GM18519 (cell line): Measurements from ENCODE around the gene C11orf86.
"Not testable (repeated sequence)": the region's sequence is repeated elsewhere in the genome, so short reads cannot be mapped to it uniquely, and the experiment has no call there.

Source experiments
- ATAC-seq: cut with Tn5 transposase; IDR thresholded peaks from one replicate; pipeline ENCODE4 v1.9.1; 2021; ENCODE audit warnings: mild to moderate bottlenecking, moderate library complexity; ENCODE audit not compliant: unreplicated experiment, low FRiP score

The C11orf86 gene

DNA sequence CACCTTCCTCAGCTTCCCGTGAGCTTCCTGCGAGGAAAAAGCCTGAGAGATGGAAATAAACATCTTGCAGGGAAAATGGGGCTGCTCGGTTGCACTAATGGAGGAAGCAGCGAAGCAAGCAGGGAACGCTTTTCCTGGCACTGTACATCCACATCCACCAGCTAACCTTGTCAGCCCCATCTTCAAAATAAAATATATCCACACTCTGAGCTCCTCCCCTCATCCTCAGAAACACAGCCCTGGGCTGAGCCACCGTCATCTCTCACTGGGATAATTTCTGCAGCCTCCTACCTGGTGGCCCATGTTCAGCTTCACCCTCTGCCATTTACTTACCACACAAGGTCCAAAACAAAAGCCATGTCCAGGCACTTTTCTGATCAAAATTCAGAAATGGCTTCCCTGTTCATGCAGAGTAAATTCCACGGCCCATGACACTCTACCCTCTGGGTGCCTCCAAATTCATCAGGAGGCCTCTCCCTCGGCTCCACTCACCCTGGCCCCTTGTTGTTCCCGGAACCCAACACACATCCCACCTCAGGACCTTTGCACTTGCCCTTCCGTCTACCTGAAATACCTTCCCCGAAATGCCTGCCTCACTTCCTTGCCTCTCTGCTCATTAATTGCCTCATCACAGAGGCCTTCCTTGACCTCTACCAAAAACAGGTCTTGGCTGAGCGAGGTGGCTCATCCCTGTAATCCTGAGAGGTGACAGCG lies 13.0 kb downstream of the C11orf86 start:
- no peak for ATAC-seq

DNA sequence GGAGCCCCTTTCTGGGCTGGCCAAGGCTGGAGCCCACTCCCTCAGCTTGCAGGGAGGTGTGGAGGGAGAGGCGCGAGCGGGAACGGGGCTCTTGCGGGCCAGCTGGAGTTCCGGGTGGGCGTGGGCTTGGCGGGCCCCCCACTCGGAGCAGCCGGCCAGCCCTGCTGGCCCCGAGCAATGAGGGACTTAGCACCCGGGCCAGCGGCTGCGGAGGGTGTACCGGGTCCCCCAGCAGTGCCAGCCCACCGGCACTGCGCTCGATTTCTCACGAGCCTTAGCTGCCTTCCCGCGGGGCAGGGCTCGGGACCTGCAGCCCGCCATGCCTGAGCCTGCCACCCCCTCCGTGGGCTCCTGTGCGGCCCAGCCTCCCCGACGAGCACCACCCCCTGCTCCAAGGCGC lies 13.6 kb downstream of the C11orf86 start:
- ATAC-seq, result not testable (repeated sequence)

DNA sequence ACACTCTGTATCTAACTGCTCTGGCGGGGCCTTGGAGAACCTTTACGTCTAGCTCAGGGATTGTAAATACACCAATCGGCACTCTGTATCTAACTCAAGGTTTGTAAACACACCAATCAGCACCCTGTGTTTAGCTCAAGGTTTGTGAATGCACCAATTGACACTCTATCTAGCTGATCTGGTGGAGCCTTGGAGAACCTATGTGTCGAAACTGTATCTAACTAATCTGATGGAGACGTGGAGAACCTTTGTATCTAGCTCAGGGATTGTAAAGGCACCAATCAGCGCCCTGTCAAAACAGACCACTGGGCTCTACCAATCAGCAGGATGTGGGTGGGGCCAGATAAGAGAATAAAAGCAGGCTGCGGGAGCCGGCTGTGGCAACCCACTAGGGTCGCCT lies 14.3 kb downstream of the C11orf86 start:
- ATAC-seq, result not testable (repeated sequence)

DNA sequence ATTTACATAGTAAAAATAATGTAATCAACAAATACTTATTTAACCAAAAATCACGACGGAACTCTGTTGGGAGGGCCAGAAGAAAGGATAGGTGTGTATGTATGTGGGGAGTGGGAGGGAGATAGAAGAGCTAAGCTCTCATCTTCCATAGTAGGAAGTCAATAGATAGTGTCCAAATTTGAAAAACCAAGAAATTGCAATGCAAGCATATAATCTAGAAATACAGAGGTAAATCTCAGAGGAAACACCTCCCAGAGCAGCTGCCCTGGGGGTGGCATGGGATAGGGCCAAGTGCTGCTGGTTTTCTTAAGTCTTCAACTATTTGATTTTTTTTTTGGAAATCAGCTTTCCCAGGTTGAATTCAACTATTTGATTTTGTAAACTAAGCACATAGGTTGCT lies 16.9 kb downstream of the C11orf86 start:
- no peak for ATAC-seq

DNA sequence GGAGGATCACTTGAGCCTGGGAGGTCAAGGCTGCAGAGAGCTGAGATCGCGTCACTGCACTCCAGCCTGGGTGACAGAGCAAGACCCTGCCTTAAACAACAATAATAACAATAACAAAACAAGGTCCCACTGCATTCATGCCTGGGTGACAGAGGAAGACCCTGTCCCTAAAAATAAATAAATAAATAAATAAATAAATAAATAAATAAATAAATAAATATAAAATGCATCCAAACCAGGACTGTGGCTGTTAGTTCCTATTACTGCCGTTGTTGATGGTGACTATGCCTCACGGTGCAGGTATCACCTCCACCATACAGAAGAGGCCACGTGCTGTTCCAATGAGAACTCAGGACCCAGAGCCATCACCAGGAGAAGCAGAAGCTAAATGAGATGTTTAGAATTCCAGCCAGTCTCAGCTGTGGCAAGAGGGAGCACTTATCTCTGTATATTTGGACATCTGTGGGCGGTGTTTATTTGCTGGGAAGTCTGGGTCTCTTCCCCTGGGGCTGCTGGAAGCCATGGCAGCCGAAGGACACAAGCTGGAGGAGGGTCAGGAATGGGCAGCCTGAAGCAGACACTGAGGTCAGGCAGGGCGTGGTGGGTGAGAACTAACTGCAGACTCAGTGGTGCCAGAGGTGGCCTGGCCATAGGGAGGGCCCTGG lies 21.6 kb downstream of the C11orf86 start:
- ATAC-seq, result no peak

DNA sequence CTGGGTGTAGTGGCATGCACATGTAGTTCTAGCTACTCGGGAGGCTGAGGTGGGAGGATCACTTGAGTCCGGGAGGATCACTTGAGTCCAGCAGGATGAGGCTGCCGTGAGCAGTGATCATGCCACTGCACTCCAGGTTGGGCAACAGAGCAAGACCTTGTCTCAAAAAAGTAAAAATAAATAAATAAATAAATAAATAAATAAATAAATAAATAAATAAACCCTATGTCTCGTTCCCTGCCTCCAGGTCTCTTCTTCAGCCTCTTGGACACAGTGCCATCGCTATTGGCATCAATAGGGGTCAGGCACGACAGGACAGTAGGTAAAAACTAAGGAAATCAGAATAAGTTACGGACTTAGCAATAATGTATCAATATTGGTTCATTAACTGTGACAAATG lies 24.5 kb downstream of the C11orf86 start:
- ATAC-seq, result no peak

DNA sequence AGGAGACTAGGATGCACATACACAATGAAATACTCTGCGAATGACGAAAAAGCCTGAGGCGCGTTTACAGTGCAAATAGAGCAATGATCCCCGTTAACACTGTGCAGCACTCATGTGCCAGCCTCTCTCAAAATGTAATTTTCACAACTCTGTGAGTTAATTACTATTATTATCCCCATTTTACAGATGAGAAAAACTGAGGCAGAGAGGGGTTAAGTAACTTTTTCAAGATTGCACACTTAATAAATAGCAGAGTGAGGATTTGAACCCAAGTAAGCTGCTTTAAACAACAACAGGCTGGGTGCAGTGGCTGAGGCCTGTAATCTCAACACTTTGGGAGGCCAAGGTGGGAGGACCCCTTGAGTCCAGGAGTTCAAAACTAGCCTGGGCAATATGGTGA lies 26.2 kb downstream of the C11orf86 start:
- no peak for ATAC-seq

DNA sequence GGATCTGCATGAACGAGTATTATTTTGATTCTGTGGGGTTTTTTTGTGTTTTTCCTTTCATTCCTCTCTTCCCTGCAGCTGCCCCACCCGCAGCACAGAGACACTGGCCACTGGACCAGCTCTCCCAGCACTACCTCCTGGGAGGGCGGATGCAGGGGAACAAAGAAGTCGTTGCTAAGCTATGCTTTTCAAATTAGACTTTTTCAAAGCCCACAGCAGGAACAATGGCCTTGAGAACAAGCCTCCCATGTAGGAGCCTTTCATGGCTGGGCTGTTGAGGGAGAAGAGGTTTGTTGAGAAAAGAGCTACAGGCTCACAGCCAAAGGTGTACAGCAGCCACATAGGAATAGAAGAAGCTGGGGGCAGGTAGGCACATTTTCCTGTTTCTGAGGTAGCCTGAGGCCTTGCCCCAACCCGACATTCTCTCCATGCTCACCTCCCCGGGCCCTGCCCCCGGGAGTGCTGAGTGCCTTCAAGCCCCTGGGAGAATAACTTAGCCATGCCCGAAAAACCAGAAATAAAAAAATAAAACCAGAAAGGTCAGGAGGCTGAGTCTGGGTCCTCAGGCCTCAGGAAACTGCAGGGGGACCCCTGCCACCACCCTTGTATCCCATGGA lies 27.3 kb downstream of the C11orf86 start:
- no peak for ATAC-seq

DNA sequence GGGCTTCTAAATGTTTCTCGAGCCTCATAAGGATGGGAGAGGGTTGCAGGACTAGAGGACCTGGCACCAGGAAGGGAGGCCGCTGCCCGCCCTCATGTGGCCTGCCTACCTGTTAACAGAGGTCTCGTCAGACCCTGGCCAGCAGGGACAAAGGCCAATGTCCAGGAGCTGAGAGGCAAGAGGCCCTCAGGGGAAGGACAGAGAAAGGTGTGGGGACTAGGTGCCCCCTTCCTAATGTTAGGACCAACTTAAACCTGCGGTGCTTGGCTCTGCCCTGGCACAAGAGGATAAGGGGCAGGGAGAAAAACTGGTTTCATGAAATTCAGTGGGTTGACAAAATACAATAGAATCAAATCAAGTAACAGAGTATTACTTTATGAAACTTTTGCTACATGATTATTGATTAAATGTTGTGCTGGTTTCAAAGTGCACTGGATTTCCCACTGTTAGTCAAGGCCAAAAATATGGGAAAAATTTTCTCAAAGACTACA lies 27.9 kb downstream of the C11orf86 start:
- no peak for ATAC-seq

DNA sequence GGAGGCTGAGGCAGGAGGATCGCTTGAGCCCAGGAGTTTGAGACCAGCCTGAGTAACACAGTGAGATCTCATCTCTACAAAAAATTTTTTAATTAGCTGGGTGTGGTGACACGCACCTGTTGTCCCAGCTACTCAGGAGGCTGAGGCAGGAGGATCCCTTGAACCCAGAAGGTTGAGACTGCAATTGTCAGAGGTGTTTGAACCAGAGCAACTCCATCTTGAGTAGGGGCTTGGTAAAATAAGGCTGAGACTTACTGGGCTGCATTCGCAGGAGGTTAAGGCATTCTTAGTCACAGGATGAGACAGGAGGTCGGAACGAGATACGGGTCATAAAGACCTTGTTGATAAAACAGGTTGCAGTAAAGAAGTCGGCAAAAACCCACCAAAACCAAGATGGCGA lies 30.1 kb downstream of the C11orf86 start:
- not testable (repeated sequence) for ATAC-seq

DNA sequence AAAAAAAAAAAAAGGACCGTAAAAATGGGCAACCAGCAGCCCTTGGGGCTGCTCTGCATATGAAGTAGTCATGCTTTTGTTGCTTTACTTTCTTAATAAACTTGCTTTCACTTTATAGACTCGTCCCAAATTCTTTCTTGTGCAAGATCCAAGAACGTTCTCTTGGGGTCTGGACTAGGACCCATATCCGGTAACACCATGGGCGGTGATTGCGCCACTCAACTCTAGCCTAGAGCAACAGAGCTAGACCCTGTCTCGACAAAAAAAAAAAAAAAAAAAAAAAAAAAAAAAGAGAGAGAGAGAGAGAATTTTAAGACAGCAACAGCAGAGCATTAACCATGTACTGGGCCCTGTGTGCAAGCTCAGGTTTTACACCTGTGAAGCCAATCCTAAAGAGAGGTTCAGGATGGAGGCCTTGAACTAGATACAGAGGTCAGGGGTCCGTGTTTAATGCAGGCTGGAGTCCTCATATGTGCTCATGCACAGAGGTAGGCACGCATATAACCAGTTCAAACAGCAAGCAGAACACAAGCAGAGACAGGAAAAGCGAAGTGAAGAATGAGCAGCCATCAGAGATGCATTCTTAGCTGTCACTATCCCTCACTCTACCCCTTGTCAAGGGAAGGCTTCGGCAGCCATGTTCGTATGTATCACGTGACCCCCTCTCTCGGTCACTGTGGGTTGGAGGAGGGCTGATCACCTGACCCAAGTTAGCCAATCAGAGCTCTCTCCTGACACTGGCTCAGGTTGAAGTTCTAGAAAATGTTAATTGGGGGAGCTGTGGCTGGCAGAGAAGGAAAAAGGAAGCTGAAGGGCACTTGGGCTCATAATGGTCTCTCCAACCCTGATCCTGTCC lies 31.2 kb downstream of the C11orf86 start:
- ATAC-seq, result no peak

DNA sequence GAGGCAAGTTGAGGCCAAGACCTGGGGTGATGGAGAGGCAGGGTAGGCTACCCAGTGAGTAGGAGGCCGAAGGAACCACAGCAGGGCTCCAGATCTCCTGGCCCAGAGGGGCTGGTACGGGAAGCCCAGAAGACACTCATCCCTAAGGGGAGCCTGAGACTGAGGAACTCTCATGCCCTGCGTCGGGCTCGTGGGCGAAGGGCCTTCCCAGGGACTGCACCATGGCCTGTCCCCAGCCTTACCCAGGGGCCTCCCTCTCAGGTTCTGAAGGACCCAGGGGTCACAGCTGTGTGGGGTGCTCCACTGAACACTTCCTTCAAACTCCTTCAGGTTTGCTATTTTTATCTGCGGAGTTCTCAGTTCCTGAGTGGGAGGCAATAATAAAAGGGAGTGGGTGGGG lies 32.0 kb downstream of the C11orf86 start:
- no peak for ATAC-seq

DNA sequence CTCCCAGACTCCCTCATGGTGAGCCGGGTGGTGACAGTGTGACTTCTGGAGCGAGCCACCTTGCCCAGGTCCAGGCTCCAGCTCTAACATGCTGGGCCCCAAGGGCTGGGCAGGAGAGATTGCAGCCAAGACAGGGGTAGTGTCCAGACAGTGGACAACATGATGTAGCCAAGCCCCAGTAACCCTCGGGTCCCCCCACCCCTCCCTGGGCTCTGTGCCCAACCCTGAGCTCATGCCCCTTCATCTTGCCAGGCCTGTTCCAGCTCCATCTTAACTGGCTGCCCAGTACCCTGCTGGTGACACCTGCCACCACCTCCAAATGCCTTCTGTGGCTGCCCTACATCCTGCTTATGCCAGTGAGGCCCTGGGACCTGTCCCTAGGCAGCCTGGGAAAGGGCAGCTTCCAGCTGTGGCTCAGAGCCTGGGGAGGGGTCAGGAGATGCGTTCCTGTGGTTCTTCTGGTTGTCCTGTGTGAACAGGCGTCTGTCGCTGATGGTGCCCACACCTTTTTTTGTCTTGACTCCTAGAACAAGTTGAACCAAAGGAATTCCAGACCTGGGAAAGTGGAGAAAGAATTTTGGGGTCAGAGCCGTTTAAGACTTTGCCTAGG lies 35.3 kb downstream of the C11orf86 start:
- ATAC-seq, result no peak

DNA sequence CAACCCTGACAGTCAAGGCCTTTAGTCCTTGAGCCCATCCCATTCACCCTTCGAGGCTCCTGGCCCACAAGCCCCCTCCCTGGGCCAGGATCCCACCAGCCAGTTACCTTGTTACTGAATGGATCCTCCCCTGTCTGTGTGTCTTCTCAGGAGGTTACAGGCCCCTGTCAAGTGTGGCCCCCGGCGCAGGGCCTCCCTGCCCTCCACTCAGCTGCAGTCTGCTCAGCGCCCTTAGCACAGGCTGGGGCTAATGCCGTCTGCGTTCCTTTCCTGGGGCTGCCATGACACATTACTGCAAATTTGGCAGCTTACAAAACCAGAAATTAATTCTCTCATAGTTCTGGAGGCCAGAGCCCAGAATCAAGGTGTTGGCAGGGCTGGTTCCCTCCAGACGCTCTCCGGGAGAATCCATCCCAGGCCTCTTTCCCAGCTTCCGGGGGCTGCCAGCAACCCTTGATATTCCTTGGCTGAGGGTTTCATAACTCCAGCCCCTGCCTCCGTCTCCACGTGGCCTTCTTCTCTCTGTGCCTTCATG lies 38.5 kb downstream of the C11orf86 start:
- no peak for ATAC-seq

DNA sequence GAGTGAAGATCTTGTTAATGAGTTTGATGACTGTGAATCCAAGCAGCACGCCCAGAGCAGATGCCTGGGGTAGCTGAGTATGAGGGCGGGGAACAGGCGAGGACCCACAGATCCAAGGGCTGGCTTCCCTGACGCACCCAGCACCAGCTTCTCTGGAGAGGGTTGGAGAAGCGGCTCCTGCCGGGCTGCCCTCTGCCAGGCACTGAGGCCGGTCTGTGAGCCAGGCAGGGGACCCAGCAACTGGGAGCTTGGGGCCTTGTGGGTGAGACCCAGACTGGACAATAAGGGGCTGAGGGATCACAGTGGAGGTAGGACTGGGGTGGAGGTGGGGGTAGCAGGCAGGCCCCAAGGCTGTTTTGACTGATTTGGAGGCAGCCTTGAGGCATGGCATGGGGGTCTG lies 39.2 kb downstream of the C11orf86 start:
- ATAC-seq, result no peak

DNA sequence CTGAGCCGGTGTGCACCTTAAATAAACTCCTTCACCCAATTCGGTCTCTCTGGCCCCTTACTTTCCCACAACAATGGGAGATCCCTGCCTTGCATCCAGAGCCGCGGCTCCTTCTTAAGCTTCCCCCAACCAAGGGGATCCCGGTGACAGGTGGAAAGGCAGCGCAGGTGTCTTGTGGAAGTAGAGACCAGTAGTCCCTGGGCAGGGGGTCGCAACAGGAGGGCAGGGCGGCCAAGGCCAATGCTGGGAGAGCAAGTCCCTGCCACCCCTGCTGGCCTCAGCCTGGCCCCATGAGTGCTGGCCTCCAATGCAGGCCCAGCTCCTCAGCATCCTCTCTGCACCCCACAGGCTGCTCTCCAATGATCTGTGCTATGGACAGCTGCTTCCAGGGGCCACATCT lies 39.9 kb downstream of the C11orf86 start:
- ATAC-seq, result no peak

DNA sequence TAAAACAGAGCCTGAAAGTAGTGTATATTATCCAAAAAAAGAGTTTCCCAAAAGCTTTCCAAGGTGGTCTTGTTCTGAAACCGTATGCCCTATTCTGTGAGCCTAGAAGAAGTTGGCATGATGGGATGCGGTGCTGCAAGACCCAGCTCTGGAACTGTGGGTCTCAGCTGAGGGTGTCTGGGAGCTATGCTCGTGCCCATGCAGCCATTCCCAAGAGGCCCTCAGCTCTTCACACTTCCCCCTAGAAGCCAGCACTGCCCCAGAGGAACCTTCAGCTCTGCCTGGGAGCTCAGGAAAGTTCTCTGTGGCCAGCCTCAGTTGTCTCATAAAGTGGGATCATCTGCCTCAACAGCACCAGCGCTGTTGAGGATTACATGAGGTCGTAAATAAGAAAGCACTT lies 41.4 kb downstream of the C11orf86 start:
- no peak for ATAC-seq

DNA sequence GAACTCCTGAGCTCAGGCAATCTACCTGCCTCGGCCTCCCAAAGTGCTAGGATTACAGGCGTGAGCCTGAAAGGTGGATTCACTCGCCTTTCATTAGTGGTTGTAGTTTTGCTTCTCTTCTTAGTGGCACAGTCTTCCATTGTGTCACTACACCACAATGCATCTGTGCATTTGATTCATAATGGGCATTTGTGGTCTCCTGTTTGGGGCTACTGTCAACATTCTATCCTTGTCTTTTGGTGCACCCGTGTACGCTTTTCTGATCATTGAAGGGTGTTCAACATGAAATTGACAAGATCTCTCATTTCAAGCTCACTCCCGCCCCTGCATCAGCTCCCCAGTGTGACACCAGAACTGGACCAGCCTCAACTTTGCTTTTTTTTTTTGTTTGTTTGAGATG lies 45.8 kb downstream of the C11orf86 start:
- no peak for ATAC-seq

DNA sequence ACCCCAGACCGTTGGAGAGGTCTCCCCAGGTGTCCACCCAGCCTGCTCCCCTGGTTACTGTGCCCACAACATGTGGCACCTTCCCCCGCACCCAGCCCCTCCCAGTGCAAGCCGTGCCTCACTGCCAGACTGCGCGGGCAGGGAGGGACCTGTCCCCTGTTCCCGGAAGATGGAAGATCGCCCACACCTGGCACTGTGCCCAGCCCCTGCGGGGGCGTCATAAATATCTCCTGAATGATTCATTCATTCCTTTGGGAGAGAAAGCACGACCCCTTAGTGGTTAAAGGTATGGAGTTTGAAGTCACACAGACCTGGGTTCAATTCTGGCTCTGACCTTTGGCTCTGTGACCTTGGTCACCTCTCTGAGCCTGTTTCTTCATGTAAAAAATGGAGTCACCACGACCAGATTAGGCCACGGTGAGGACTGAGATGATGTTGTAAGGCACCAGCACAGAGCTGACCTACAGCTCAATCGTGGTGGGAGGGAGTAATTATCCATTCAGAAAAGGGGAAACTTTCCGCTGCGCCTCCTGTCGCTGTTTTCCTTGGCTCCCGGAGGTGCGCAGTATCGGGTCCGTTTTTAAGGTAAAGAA lies 47.3 kb downstream of the C11orf86 start:
- ATAC-seq, result no peak
